Mesendoderm (in vitro differentiated cells): ENCODE data around the gene ANO7. TPM values are rescaled to one million over a fixed set of nuclear protein-coding genes. Genes with fewer than 3 reads are reported as not detected.

Source experiments
- DNase-seq: peaks from one replicate; pipeline ENCODE4 v3.0.0; 2013
- H2AK5ac ChIP-seq: 2 replicates; pipeline ENCODE4 v1.6.1; 2013; ENCODE audit warnings: low read length, inconsistent platforms
- H2BK120ac ChIP-seq: 2 replicates; pipeline ENCODE4 v1.6.1; 2013; ENCODE audit warnings: low read depth, mild to moderate bottlenecking, low read length, moderate library complexity, mixed read lengths
- H2BK15ac ChIP-seq: replicated peaks from 2 replicates; pipeline ENCODE4 v1.6.1; 2013; ENCODE audit warnings: low read depth, mild to moderate bottlenecking, moderate library complexity
- H2BK5ac ChIP-seq: 2 replicates; pipeline ENCODE4 v1.6.1; 2013; ENCODE audit warnings: low read length, inconsistent platforms
- H3K18ac ChIP-seq: 2 replicates; pipeline ENCODE4 v1.6.1; 2013; ENCODE audit warnings: mild to moderate bottlenecking, low read length, mixed read lengths
- H3K23ac ChIP-seq: one replicate; pipeline ENCODE4 v1.6.1; 2013; ENCODE audit warnings: low read length
- H3K27ac ChIP-seq: 2 replicates; pipeline ENCODE4 v1.5.1; 2013; ENCODE audit warnings: low read depth, mild to moderate bottlenecking, inconsistent platforms, low read length, moderate library complexity
- H3K27me3 ChIP-seq: 2 replicates; pipeline ENCODE4 v1.6.1; 2013; ENCODE audit warnings: low read length, control low read depth, mild to moderate bottlenecking, inconsistent platforms; ENCODE audit not compliant: insufficient read depth, poor library complexity
- H3K36me3 ChIP-seq: 2 replicates; pipeline ENCODE4 v1.6.1; 2013; ENCODE audit warnings: low read length, inconsistent platforms; ENCODE audit not compliant: control insufficient read depth, insufficient read depth
- H3K4ac ChIP-seq: one replicate; pipeline ENCODE4 v1.6.1; 2013; ENCODE audit warnings: low read depth, mild to moderate bottlenecking, low read length, moderate library complexity
- H3K4me1 ChIP-seq: 2 replicates; pipeline ENCODE4 v1.6.1; 2013; ENCODE audit warnings: low read depth, low read length, inconsistent platforms; ENCODE audit not compliant: control insufficient read depth
- H3K4me2 ChIP-seq: 2 replicates; pipeline ENCODE4 v1.6.1; 2013; ENCODE audit warnings: low read length
- H3K4me3 ChIP-seq: 2 replicates; pipeline ENCODE4 v1.5.1; 2013; ENCODE audit warnings: mild to moderate bottlenecking, low read length
- H3K56ac ChIP-seq: one replicate; pipeline ENCODE4 v1.6.1; 2013; ENCODE audit warnings: low read length
- H3K79me1 ChIP-seq: 2 replicates; pipeline ENCODE4 v1.6.1; 2013; ENCODE audit warnings: low read length, inconsistent platforms
- H3K79me2 ChIP-seq: 2 replicates; pipeline ENCODE4 v1.6.1; 2013; ENCODE audit warnings: mild to moderate bottlenecking, low read length; ENCODE audit not compliant: control insufficient read depth, insufficient read depth
- H3K9ac ChIP-seq: 2 replicates; pipeline ENCODE4 v1.6.1; 2013; ENCODE audit warnings: low read length, inconsistent platforms
- H4K5ac ChIP-seq: one replicate; pipeline ENCODE4 v1.6.1; 2013; ENCODE audit warnings: low read length
- H4K8ac ChIP-seq: one replicate; pipeline ENCODE4 v1.6.1; 2013; ENCODE audit warnings: low read depth, mild to moderate bottlenecking, control low read depth, low read length, moderate library complexity
- WGBS: extraction: QIAGEN DNeasy Blood & Tissue Kit; methylation state at CpG from one replicate; pipeline ENCODE4 v1.1.7; 2013; ENCODE audit warnings: low lambda C conversion rate, missing lambda C conversion rate; ENCODE audit not compliant: insufficient coverage; ENCODE audit errors: extremely low coverage; 5-methylcytosine and 5-hydroxymethylcytosine counted together
- polyA plus RNA-seq, 2 experiments: library from polyadenylated mRNA; stranded (reverse); fragments of 200-250 nt; gene quantifications; one replicate each; pipeline ENCODE4 v1.2.3, GENCODE V29; 2013

The ANO7 gene, protein sequence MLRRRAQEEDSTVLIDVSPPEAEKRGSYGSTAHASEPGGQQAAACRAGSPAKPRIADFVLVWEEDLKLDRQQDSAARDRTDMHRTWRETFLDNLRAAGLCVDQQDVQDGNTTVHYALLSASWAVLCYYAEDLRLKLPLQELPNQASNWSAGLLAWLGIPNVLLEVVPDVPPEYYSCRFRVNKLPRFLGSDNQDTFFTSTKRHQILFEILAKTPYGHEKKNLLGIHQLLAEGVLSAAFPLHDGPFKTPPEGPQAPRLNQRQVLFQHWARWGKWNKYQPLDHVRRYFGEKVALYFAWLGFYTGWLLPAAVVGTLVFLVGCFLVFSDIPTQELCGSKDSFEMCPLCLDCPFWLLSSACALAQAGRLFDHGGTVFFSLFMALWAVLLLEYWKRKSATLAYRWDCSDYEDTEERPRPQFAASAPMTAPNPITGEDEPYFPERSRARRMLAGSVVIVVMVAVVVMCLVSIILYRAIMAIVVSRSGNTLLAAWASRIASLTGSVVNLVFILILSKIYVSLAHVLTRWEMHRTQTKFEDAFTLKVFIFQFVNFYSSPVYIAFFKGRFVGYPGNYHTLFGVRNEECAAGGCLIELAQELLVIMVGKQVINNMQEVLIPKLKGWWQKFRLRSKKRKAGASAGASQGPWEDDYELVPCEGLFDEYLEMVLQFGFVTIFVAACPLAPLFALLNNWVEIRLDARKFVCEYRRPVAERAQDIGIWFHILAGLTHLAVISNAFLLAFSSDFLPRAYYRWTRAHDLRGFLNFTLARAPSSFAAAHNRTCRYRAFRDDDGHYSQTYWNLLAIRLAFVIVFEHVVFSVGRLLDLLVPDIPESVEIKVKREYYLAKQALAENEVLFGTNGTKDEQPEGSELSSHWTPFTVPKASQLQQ
- polyA plus RNA-seq (2013, experiment 1 of 2): 2.7 TPM
- 2.5 TPM for polyA plus RNA-seq (2013, experiment 2 of 2)

DNA sequence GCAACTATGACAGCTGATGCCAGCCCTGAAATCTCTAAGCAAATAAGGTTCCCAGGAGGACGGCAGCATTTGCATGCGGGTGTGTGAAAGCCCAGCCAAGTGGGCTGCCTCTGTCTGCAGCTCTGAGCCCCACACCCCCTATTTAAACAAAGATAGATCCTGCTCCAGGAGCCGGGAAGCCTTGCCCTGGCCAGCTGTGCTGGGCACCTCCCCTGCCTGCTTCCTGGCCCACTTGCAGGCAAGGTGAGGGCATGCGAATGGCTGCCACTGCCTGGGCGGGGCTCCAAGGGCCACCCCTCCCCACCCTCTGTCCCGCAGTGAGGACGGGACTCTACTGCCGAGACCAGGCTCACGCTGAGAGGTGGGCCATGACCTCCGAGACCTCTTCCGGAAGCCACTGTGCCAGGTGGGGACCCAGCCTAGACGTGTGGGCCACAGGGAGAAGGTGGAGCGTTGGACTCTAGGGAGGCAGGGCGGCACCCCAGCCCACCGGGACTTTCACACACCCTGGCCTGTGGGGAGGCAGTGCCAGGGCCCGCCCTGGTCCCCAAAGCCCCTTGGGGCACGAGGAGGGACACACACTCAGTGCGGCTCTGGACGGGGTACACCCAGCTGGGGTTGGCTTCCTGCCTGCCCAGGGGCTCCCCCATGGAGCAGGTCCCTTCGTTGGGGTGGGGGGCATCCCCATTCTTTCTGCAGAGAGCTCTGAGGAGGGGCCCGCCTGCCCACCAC lies at the start of gene ANO7:
Gene ANO7, plus strand, starts transcription at position 317 of the 732 bp plus-strand sequence. CDS start 1,387 bp downstream, outside the sequence.
- Histone ChIP-seq H3K4me3 (no peak within 1 kb of the TSS), H3K23ac (no peak within 1 kb of the TSS), H3K18ac (no peak within 1 kb of the TSS), H3K56ac (peak within 1 kb of the TSS; percentile 50), H2BK5ac (no peak within 1 kb of the TSS), H3K4me2 (no peak within 1 kb of the TSS), H3K27me3 (no peaks in the 10 kb centered on the region), H3K36me3 (no peaks in the 10 kb centered on the region), H3K4me1 (peaks cover 3% of the 10 kb centered on the region), H2BK120ac (no peak within 1 kb of the TSS), H2BK15ac (no peak within 1 kb of the TSS), H4K8ac (no peak within 1 kb of the TSS), H3K79me1 (no peaks in the 10 kb centered on the region), H3K9ac (no peak within 1 kb of the TSS), H2AK5ac (no peak within 1 kb of the TSS), H3K4ac (no peak within 1 kb of the TSS), H3K27ac (no peak within 1 kb of the TSS), H3K79me2 (no peaks in the 10 kb centered on the region), H4K5ac (no peak within 1 kb of the TSS)
- WGBS: no CpG with 5 or more reads among the region's 21 CpGs
- DNase-seq: no peak

DNA sequence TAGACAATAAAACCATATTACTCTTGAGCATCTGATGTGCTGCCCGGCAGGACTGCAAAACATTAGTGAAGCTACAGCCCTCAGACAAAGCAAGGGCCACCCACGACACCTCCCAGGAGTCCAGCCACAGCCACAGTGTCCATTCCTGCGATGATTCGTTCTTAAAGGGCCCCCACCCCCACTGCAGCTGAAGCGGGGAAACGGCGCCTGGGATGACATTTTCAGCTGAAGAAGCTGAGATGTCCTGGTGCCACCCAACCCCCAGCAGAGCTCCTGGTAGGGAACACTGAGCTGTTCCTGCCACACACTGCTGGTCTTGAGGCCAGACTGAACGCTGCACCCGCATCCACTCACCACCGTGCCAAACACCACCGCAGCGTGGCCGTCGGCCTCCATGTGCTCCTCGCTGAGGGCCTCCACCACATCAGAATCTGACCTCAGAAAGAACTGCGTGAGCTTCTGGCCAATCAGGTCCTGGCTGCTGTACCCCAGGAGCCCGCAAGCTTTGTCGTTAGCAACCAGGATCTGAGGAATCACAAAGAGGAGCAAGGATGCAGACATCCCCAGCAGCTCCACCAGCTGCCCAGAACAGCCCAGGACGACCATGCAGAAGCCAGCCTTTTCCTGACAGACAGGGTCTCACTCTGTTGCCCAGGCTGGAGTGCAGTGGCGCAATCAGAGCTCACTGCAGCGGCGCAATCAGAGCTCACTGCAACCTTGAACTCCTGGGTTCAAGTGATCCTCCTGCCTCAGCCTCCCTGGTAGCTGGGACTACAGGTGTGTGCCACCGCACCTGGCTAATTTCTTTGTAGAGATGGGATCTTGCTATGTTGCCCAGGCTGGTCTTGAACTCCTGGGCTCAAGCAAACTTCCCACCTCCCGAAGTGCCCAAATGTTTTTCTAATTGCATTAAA lies 48.7 kb upstream of the ANO7 start:
- Histone ChIP-seq H3K4me2 (no peak overlapping the region), H2BK15ac (no peak overlapping the region), H3K56ac (no peak overlapping the region), H2BK120ac (no peak overlapping the region), H4K5ac (no peak overlapping the region), H3K27ac (no peak overlapping the region), H4K8ac (no peak overlapping the region), H2BK5ac (no peak overlapping the region), H3K18ac (no peak overlapping the region), H3K27me3 (no peaks in the 10 kb centered on the region), H2AK5ac (no peak overlapping the region), H3K36me3 (peaks cover 3% of the 10 kb centered on the region), H3K23ac (no peak overlapping the region), H3K4me1 (no peaks in the 10 kb centered on the region), H3K4me3 (no peak overlapping the region), H3K9ac (no peak overlapping the region), H3K4ac (no peak overlapping the region), H3K79me1 (peaks cover 5% of the 10 kb centered on the region), H3K79me2 (no peaks in the 10 kb centered on the region)
- DNase-seq: no peak
- no CpG with 5 or more reads among the region's 24 CpGs for WGBS

DNA sequence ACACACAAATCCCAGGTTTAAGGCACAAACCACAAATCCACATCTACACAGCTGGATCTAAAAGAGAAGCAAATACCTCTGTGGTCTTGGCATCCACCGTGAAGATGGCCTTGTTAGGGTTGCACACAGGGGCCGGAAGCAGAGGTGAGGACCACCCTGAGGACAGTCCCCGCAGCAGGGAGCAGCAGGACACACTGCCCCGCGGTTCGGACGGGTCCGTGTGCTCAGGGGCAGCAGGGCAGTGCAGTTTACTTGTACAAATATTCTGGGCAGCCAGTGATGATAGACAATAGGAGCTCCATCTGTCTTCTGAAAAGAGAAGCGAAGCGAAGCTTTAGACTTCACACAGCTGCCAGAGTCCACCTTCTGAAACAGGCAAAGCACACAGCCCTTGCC lies 48.0 kb upstream of the ANO7 start:
- no peak overlapping the region for H3K9ac ChIP-seq
- H3K27ac ChIP-seq: no peak overlapping the region
- no peak overlapping the region for H4K8ac ChIP-seq
- no peak overlapping the region for H2BK15ac ChIP-seq
- H4K5ac ChIP-seq: no peak overlapping the region
- peaks cover 1% of the 10 kb centered on the region for H3K36me3 ChIP-seq
- no peak for DNase-seq
- H3K4ac ChIP-seq: no peak overlapping the region
- H3K23ac ChIP-seq: no peak overlapping the region
- WGBS: no CpG with 5 or more reads among the region's 10 CpGs
- no peak overlapping the region for H3K56ac ChIP-seq
- H3K79me1 ChIP-seq: peaks cover 5% of the 10 kb centered on the region
- H3K27me3 ChIP-seq: no peaks in the 10 kb centered on the region
- H2BK5ac ChIP-seq: no peak overlapping the region
- H3K4me2 ChIP-seq: no peak overlapping the region
- no peak overlapping the region for H2BK120ac ChIP-seq
- no peaks in the 10 kb centered on the region for H3K4me1 ChIP-seq
- no peak overlapping the region for H2AK5ac ChIP-seq
- no peak overlapping the region for H3K18ac ChIP-seq
- H3K4me3 ChIP-seq: no peak overlapping the region
- H3K79me2 ChIP-seq: no peaks in the 10 kb centered on the region

DNA sequence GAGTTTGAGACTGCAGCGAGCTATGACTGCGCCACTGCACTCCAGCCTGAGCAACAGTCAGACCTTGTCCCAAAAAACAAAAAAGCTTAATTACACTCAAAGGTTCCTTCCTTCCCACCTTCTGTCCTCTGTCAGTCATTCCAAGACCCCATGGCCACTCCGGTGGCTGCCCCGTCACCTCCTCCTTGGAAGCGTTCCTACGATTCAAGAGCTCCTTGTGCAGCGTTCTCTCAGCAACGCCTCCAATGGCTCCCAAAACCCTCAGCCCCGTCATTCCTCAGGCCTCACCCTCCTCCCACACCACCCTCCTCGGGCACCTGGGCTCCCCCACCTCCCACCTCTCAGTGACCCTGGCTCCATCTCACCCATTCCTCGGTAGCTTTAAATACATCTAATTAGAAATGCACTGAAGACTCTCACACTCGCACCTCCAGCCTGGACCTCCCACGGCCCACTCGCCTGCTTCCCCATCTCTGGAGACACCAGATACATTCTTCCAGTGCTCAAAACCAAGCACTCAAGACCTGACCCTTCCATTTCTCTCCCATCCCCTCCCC lies 47.2 kb upstream of the ANO7 start:
- Histone ChIP-seq H2BK120ac (no peak overlapping the region), H2BK5ac (no peak overlapping the region), H3K4me2 (no peak overlapping the region), H3K27me3 (no peaks in the 10 kb centered on the region), H3K79me1 (peaks cover 5% of the 10 kb centered on the region), H3K4me1 (no peaks in the 10 kb centered on the region), H3K36me3 (no peaks in the 10 kb centered on the region), H4K5ac (no peak overlapping the region), H3K9ac (no peak overlapping the region), H2BK15ac (no peak overlapping the region), H3K56ac (no peak overlapping the region), H3K4ac (no peak overlapping the region), H3K27ac (no peak overlapping the region), H3K4me3 (no peak overlapping the region), H3K23ac (no peak overlapping the region), H2AK5ac (no peak overlapping the region), H4K8ac (no peak overlapping the region), H3K18ac (no peak overlapping the region), H3K79me2 (no peaks in the 10 kb centered on the region)
- no peak for DNase-seq
- no CpG with 5 or more reads among the region's 14 CpGs for WGBS

DNA sequence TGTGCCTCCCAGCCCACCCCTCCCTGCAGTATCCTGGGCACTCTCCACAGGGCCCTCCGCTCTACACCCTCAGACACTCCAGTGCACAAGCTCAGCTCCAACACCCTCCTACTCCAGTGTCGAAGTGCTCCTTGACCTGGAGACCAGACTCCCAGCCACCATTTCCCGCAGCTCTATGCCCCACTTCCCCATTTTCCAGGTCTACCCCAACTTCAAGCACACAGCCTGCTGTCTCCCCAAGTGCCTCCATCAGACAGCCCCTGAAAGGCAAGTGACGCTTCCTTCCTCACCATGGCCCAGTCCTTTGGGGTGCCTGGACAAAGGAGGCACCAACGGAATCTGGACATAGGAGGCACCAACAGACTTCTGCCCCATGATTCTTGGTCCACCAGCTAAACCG lies 46.4 kb upstream of the ANO7 start:
- no CpG with 5 or more reads among the region's 6 CpGs for WGBS
- no peak overlapping the region for H3K9ac ChIP-seq

More for the DNA sequence above, 46.4 kb upstream of the ANO7 start:
- Histone ChIP-seq H3K27ac (no peak overlapping the region), H3K4ac (no peak overlapping the region), H4K5ac (no peak overlapping the region), H2AK5ac (no peak overlapping the region), H3K18ac (no peak overlapping the region), H3K79me2 (no peaks in the 10 kb centered on the region), H2BK15ac (no peak overlapping the region), H4K8ac (no peak overlapping the region), H3K36me3 (no peaks in the 10 kb centered on the region), H2BK5ac (no peak overlapping the region), H3K56ac (no peak overlapping the region), H3K79me1 (peaks cover 7% of the 10 kb centered on the region), H3K23ac (no peak overlapping the region), H2BK120ac (no peak overlapping the region), H3K4me2 (no peak overlapping the region), H3K4me1 (no peaks in the 10 kb centered on the region), H3K27me3 (no peaks in the 10 kb centered on the region), H3K4me3 (no peak overlapping the region)
- no peak for DNase-seq
